H1 (cell line): ENCODE results near the gene CEBPA.

Experiments used
- CTCF ChIP-seq, 3 experiments: IDR thresholded peaks; 1 replicate in 2 of 3; 2 replicates in 1 of 3; pipeline versions ENCODE4 v1.5.1 to v1.6.1; 2011; ENCODE audit warnings: low read length in 3 of 3, mild to moderate bottlenecking in 3 of 3, inconsistent platforms in 2 of 3, low read depth in 1 of 3, moderate library complexity in 1 of 3; ENCODE audit not compliant: insufficient read depth in 1 of 3; ENCODE audit errors: control extremely low read depth in 1 of 3
- EP300 ChIP-seq, 2 experiments: IDR thresholded peaks; 1 replicate in 1 of 2; 2 replicates in 1 of 2; pipeline ENCODE4 v1.6.1; 2011 to 2012; ENCODE audit warnings: low read depth in 2 of 2, low read length in 2 of 2, mild to moderate bottlenecking in 2 of 2, borderline replicate concordance in 1 of 2, inconsistent platforms in 1 of 2, moderate library complexity in 1 of 2
- TAF1 ChIP-seq: IDR thresholded peaks from 2 replicates; pipeline ENCODE4 v1.6.1; 2011; ENCODE audit warnings: mild to moderate bottlenecking, low read depth, low read length
- TAF7 ChIP-seq: optimal IDR thresholded peaks from 2 replicates; pipeline ENCODE3; 2011; ENCODE audit warnings: low read depth, mild to moderate bottlenecking, inconsistent platforms, low read length, moderate library complexity, borderline replicate concordance

GRCh38 chr19:33306853-33307792 lies 4.8 kb upstream of the CEBPA start:
- TF ChIP-seq EP300 (IDR thresholded peaks at IDR 0.05; ENCODE audit: borderline replicate concordance in 1 of 2, low read depth in 2 of 2, low read length in 2 of 2) = no peak
- TF ChIP-seq TAF7 = no peak
- TF ChIP-seq TAF1 = no peak
- no peak for TF ChIP-seq CTCF (IDR thresholded peaks at IDR 0.05; ENCODE audit: control extremely low read depth in 1 of 3, insufficient read depth in 1 of 3, low read depth in 1 of 3, low read length in 3 of 3)
